ENCODE measurements around the gene ZNF230. TPM values are rescaled to one million over a fixed set of nuclear protein-coding genes. Genes with fewer than 3 reads are reported as not detected.
A peak's percentile ranks its signal among the peaks of the same experiment; 100 is the strongest.

The ZNF230 gene
- total RNA-seq, 2 donors from 2014 or later = 7.3 to 7.9 TPM

DNA sequence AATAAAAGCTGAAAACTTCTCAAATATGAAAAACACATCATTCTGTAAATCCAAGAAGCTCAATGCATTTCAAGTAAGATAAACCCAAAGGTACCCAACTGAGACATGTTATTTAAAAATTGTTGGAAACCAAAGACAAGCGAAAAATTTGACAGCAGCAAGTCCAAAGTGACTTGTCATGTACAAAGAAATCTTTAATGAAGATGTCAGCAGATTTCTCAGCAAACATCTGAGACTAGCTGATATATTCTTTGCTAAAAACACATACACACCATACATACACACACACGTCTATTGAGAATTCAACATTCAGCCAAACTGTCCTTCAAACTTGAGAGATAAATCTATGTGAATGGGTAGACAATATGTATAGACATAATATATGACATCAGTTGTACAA, 16.7 kb downstream of the ZNF230 start:
- Histone ChIP-seq H3K4me3 (no peak overlapping the region), H3K9me3 (peaks cover 3% of the 10 kb centered on the region), H3K27me3 (replicated peaks; ENCODE audit: insufficient read depth) (no peaks in the 10 kb centered on the region), H3K27ac (no peak overlapping the region), H3K4me1 (ENCODE audit: control insufficient read depth in 1 of 2, low read depth in 2 of 2) (no peaks in the 10 kb centered on the region), H3K36me3 (no peaks in the 10 kb centered on the region)
- DNase-seq (ENCODE audit: low spot score) (no peak), ATAC-seq (ENCODE audit: insufficient number of reproducible peaks, low FRiP score, low read depth) (no peak)
- TF ChIP-seq, protein P1, sequence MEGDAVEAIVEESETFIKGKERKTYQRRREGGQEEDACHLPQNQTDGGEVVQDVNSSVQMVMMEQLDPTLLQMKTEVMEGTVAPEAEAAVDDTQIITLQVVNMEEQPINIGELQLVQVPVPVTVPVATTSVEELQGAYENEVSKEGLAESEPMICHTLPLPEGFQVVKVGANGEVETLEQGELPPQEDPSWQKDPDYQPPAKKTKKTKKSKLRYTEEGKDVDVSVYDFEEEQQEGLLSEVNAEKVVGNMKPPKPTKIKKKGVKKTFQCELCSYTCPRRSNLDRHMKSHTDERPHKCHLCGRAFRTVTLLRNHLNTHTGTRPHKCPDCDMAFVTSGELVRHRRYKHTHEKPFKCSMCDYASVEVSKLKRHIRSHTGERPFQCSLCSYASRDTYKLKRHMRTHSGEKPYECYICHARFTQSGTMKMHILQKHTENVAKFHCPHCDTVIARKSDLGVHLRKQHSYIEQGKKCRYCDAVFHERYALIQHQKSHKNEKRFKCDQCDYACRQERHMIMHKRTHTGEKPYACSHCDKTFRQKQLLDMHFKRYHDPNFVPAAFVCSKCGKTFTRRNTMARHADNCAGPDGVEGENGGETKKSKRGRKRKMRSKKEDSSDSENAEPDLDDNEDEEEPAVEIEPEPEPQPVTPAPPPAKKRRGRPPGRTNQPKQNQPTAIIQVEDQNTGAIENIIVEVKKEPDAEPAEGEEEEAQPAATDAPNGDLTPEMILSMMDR (IDR thresholded peaks at IDR 0.05) = no peak

DNA sequence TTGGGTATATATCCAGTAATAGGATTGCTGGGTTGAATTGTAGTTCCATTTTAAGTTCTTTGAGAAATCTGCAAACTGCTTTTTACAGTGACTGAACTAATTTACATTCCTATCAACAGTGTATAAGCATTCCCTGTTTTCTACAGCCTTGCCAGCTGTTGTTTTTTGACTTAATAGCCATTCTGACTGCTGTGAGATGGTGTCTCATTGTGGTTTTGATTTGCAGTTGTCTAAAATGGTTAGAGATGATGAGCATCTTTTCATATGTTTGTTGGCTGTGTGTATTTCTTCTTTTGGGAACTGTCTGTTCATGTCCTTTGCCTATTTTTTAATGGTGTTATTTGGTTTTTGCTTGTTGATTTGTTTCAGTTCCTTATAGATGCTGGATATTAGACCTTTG, 18.5 kb downstream of the ZNF230 start:
- peaks cover 5% of the 10 kb centered on the region in 2 donors for H3K4me1 ChIP-seq (ENCODE audit: control insufficient read depth in 1 of 2, low read depth in 2 of 2)
- TF ChIP-seq, protein P1 (IDR thresholded peaks at IDR 0.05) = no peak
- no peaks in the 10 kb centered on the region for H3K27me3 ChIP-seq (replicated peaks; ENCODE audit: insufficient read depth)
- no peak overlapping the region for H3K27ac ChIP-seq
- DNase-seq (ENCODE audit: low spot score) = no peak
- no peaks in the 10 kb centered on the region for H3K36me3 ChIP-seq
- H3K4me3 ChIP-seq = no peak overlapping the region
- no peak for ATAC-seq (ENCODE audit: insufficient number of reproducible peaks, low FRiP score, low read depth)
- no peaks in the 10 kb centered on the region for H3K9me3 ChIP-seq

DNA sequence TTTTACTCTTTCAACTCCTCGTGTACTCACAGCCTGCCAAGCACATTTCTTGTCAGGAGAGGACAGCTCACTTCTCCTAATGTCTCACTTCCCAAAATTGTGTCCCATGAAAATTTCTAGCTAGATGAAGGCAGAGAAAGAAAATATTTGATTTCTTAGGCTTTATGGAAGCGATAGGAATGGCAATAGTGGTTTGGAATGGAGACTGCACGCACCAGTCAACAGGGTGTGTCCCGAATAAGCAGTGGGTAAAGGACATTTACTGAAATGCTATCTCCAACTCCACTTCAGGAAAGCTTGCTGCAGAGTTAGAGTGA, 22.1 kb downstream of the ZNF230 start:
- Histone ChIP-seq H3K36me3 (peaks cover 28% of the 10 kb centered on the region), H3K27me3 (replicated peaks; ENCODE audit: insufficient read depth) (no peaks in the 10 kb centered on the region), H3K4me1 (ENCODE audit: control insufficient read depth in 1 of 2, low read depth in 2 of 2) (peaks cover 5% of the 10 kb centered on the region in 2 donors), H3K9me3 (peaks cover 12% of the 10 kb centered on the region), H3K27ac (no peak overlapping the region), H3K4me3 (peak overlapping the region; percentile 79)
- DNase-seq (ENCODE audit: low spot score) (no peak), ATAC-seq (ENCODE audit: insufficient number of reproducible peaks, low FRiP score, low read depth) (peak; percentile 36)
- TF ChIP-seq, protein P1 (IDR thresholded peaks at IDR 0.05) = no peak

DNA sequence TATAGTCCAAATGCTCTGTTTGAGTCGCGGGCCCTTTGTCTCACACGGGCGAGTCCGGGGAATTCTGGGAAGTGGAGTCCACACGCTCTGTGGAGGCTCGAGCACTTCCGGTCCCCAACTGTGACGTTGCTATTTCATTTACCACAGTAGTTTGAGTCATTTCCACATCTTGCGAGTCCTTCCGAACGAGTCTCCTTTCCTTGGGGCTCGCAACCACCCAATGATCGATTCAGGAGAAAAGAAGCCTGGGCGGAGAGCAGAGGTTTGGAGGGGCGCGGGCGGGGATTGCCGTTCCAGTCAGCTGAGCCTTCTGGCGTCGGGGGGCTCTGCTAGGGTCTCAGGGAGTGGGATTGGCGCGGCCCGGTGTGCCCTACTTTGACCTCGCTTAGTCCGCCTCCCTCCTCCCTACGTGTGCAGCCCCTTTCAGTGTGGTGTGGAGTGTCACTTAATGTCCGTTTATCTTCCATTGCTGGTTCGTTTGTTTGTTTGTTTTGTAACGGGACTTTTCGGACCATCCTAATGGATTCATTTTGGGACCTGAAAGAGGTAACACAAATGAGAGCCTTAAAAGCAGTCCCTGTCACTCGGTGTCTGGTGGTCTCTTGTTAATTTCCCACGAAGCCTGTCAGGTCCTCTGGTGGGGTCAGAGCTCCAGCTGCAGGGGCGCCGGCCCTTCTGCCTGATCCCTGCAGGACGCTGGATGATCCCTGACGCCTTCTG, 22.6 kb downstream of the ZNF230 start, which contains the start of gene ZNF222:
ZNF222 (plus strand) TSS at position 163 of the 720 bp plus-strand sequence; CDS start at position 221, 58 bp downstream.
- DNase-seq (ENCODE audit: low spot score) = peak; percentile 67
- Histone ChIP-seq H3K4me3 (peak within 1 kb of the TSS; percentile 79), H3K27ac (peak within 1 kb of the TSS; percentile 2 to 42), H3K27me3 (replicated peaks; ENCODE audit: insufficient read depth) (no peaks in the 10 kb centered on the region), H3K9me3 (peaks cover 17% of the 10 kb centered on the region), H3K36me3 (peaks cover 33% of the 10 kb centered on the region), H3K4me1 (ENCODE audit: control insufficient read depth in 1 of 2, low read depth in 2 of 2) (peaks cover 5% of the 10 kb centered on the region in 2 donors)
- peak; percentile 60 for ATAC-seq (ENCODE audit: insufficient number of reproducible peaks, low FRiP score, low read depth)
- TF ChIP-seq, protein P1 (IDR thresholded peaks at IDR 0.05) = no peak

DNA sequence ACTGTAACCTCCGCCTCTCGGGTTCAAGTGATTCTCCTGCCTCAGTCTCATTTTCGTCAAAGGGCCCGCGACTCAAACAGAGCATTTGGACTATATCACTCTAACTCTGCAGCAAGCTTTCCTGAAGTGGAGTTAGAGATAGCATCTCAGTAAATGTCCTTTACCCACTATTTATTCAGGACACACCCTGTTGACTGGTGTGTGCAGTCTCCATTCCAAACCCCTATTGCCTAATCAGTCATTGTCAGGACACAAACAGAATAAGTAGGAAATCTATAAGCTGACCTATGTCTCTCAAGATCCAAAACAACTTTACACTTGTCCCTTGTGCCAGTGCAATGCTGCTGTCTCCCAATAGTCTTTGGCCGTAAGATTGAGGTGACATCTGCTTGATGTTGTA, 23.9 kb downstream of the ZNF230 start:
- ATAC-seq (ENCODE audit: insufficient number of reproducible peaks, low FRiP score, low read depth) (no peak), DNase-seq (ENCODE audit: low spot score) (no peak)

More for the DNA sequence above, 23.9 kb downstream of the ZNF230 start:
- peaks cover 43% of the 10 kb centered on the region for H3K36me3 ChIP-seq
- no peaks in the 10 kb centered on the region for H3K27me3 ChIP-seq (replicated peaks; ENCODE audit: insufficient read depth)
- H3K27ac ChIP-seq = no peak overlapping the region
- peaks cover 30% of the 10 kb centered on the region for H3K9me3 ChIP-seq
- peaks cover 5% of the 10 kb centered on the region in 2 donors for H3K4me1 ChIP-seq (ENCODE audit: control insufficient read depth in 1 of 2, low read depth in 2 of 2)
- H3K4me3 ChIP-seq = no peak overlapping the region
- TF ChIP-seq, protein P1 (IDR thresholded peaks at IDR 0.05) = no peak
